Activated CD8-positive, alpha-beta T cell treated with anti-CD3 and anti-CD28 coated beads for 36 hours (primary cell): ENCODE measurements around the gene HINT1. TPM values are rescaled to one million over a fixed set of nuclear protein-coding genes. Genes with fewer than 3 reads are reported as not detected.

Experiments
- ATAC-seq: fragments of 200-7000 bp; cut with Tn5 transposase; one replicate; pipeline ENCODE4 v1.10.0; 2021; ENCODE audit warnings: mild to moderate bottlenecking, moderate library complexity
- CTCF ChIA-PET: fragments of 350-600 bp; sonication (Branson Sonifier 250); formaldehyde crosslinking; loops from one replicate; lab custom pipeline; 2021; ENCODE audit warnings: antibody characterized with exemption; lab: Charles Lee
- POLR2A ChIA-PET: fragments of 350-600 bp; sonication (Branson Sonifier 250); formaldehyde crosslinking; loops from one replicate; lab custom pipeline; 2021; ENCODE audit warnings: antibody characterized with exemption; lab: Charles Lee
- DNase-seq: peaks from one replicate; pipeline ENCODE4 v3.0.0-alpha.2; 2020
- H3K27ac Mint-ChIP-seq: one replicate; pipeline ENCODE4 v1.8.0; 2021; ENCODE audit warnings: mild to moderate bottlenecking, mixed read lengths
- H3K27me3 Mint-ChIP-seq: one replicate; pipeline ENCODE4 v1.8.0; 2021; ENCODE audit warnings: mixed read lengths
- H3K36me3 Mint-ChIP-seq: one replicate; pipeline ENCODE4 v1.8.0; 2021; ENCODE audit warnings: low read depth, mixed read lengths
- H3K4me1 Mint-ChIP-seq: one replicate; pipeline ENCODE4 v1.8.0; 2021; ENCODE audit warnings: low read depth, mixed read lengths
- H3K4me3 Mint-ChIP-seq: one replicate; pipeline ENCODE4 v1.8.0; 2021; ENCODE audit warnings: mild to moderate bottlenecking, moderate library complexity, mixed read lengths
- H3K9me3 Mint-ChIP-seq: one replicate; pipeline ENCODE4 v1.8.0; 2021; ENCODE audit warnings: mixed read lengths
- intact Hi-C: fragments of 100-400 bp; cut with micrococcal nuclease; formaldehyde crosslinking; loops from one replicate; pipeline ENCODE4 v1.10.0; 2022
- total RNA-seq, 2 experiments: library from RNA; stranded (reverse); gene quantifications; one replicate each; pipeline ENCODE4 v1.2.3, GENCODE V29; 2021
- TF ChIP-seq, protein P1 (sequence below): fragments of 200-600 bp; IDR thresholded peaks from one replicate; pipeline ENCODE4 v1.8.0; 2022; ENCODE audit warnings: antibody characterized with exemption, mild to moderate bottlenecking

The HINT1 gene
- total RNA-seq, 2 experiments from 2014 or later: 317 to 322 TPM

DNA sequence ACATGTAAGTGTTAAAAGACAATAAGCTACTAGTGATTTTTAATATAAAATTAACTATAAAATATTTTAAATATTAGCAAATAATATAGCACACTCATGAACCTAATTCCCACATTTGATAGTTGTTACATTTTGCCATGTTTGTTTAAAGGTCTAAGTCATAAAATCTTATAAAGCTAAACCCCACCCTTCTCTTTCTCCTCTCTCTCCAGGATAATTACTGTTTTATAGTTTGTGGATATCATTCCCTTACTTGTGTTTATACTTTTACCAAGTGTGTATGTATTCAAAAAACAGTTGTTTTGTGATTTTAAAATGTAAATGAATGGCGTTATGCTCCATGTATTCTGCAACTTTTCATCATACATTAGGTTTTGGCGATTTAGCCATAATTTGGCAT, 39.9 kb upstream of the HINT1 start:
- H3K27ac Mint-ChIP-seq: no peak overlapping the region
- TF ChIP-seq, protein P1, sequence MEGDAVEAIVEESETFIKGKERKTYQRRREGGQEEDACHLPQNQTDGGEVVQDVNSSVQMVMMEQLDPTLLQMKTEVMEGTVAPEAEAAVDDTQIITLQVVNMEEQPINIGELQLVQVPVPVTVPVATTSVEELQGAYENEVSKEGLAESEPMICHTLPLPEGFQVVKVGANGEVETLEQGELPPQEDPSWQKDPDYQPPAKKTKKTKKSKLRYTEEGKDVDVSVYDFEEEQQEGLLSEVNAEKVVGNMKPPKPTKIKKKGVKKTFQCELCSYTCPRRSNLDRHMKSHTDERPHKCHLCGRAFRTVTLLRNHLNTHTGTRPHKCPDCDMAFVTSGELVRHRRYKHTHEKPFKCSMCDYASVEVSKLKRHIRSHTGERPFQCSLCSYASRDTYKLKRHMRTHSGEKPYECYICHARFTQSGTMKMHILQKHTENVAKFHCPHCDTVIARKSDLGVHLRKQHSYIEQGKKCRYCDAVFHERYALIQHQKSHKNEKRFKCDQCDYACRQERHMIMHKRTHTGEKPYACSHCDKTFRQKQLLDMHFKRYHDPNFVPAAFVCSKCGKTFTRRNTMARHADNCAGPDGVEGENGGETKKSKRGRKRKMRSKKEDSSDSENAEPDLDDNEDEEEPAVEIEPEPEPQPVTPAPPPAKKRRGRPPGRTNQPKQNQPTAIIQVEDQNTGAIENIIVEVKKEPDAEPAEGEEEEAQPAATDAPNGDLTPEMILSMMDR: no peak
- intact Hi-C loops: no loop called here

DNA sequence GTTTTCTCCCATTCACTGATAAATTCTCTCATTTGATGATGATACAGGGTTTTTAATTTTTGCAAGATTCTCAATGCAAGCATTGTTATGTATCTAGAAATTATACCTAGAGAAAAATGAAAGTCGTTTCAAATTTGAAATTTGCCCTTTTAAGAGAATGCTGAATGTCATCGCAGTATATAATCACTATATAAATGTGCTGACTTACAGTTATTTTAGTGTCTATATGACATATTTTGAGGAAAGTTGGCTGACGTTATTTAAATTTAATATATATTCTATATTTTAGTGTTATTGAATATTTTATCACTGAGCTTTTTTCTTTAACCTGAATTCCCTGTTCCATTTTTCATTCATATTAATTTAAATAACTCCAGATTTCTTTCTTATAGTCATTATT, 35.5 kb upstream of the HINT1 start:
- no peaks in the 10 kb centered on the region for H3K9me3 Mint-ChIP-seq
- DNase-seq (no peak), ATAC-seq (no peak)
- no peak overlapping the region for H3K4me3 Mint-ChIP-seq
- ChIA-PET POLR2A (no interaction called here), CTCF (interaction anchor here (2.2 kb wide), 1 partner anchor 9 kb away, joined by 7 read pairs; no protein-coding TSS in a partner anchor)
- TF ChIP-seq, protein P1: no peak
- no peak overlapping the region for H3K27ac Mint-ChIP-seq
- peaks cover 11% of the 10 kb centered on the region for H3K36me3 Mint-ChIP-seq
- H3K27me3 Mint-ChIP-seq: no peaks in the 10 kb centered on the region
- peaks cover 6% of the 10 kb centered on the region for H3K4me1 Mint-ChIP-seq
- intact Hi-C loops: no loop called here

More for the DNA sequence above, 39.9 kb upstream of the HINT1 start:
- Mint-ChIP-seq H3K9me3 (no peaks in the 10 kb centered on the region), H3K36me3 (peaks cover 7% of the 10 kb centered on the region), H3K4me1 (peaks cover 33% of the 10 kb centered on the region), H3K27me3 (no peaks in the 10 kb centered on the region), H3K4me3 (no peak overlapping the region)
- no peak for ATAC-seq
- POLR2A ChIA-PET: interaction anchor here (1.1 kb wide), 1 partner anchor 9 kb away, joined by 4 read pairs; no protein-coding TSS in a partner anchor
- DNase-seq: no peak
- CTCF ChIA-PET: no interaction called here

DNA sequence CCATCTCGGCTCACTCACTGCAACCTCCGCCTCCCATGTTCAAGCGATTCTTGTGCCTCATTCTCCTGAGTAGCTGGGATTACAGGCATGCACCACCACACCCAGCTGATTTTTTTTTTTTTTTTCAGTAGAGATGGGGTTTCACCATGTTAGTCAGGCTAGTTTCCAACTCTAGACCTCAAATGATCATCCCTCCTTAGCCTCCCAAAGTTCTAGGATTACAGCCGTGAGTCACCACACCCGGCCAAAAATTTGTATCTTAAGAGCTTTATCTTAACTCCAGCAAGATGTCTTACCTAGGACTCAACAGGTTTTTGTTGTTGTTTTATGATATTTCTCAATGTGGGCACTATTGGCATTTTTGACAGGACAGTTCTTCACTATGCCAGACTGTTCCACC, 33.6 kb upstream of the HINT1 start:
- Mint-ChIP-seq H3K27me3 (no peaks in the 10 kb centered on the region), H3K4me1 (peaks cover 13% of the 10 kb centered on the region), H3K9me3 (no peaks in the 10 kb centered on the region), H3K27ac (no peak overlapping the region), H3K4me3 (no peak overlapping the region), H3K36me3 (peaks cover 13% of the 10 kb centered on the region)
- TF ChIP-seq, protein P1: no peak
- ATAC-seq: no peak
- DNase-seq: no peak
- CTCF ChIA-PET: interaction anchor here (1.4 kb wide), 1 partner anchor 9 kb away, joined by 4 read pairs; no protein-coding TSS in a partner anchor
- POLR2A ChIA-PET: interaction anchor here (0.9 kb wide), 1 partner anchor 13 kb away, joined by 4 read pairs; no protein-coding TSS in a partner anchor
- intact Hi-C loops: no loop called here

DNA sequence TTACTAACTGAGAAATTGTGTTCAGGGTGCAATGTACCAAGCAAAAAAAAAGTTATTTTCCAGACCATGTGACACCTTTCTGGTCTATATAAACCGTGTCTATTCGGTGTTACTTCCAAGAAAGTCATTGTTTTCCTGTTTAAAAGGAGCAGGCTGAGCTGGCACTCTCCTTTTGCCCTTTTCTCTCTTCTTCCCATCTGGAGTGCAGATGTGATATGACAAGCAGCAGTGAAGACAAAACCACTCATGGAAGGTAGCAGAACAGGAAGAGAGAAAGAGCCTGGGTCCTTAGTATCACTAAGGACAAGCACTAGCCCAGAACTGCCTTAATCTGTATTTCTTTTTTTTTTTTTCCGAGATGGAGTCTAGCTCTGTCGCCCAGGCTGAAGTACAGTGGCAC, 31.3 kb upstream of the HINT1 start:
- ChIA-PET POLR2A (no interaction called here), CTCF (interaction anchor here (1.1 kb wide), 1 partner anchor 21 kb away, joined by 3 read pairs; no protein-coding TSS in a partner anchor)
- no peaks in the 10 kb centered on the region for H3K27me3 Mint-ChIP-seq
- no peak overlapping the region for H3K4me3 Mint-ChIP-seq
- peaks cover 16% of the 10 kb centered on the region for H3K36me3 Mint-ChIP-seq
- H3K27ac Mint-ChIP-seq: no peak overlapping the region
- no peaks in the 10 kb centered on the region for H3K9me3 Mint-ChIP-seq
- ATAC-seq (no peak), DNase-seq (no peak)
- H3K4me1 Mint-ChIP-seq: peaks cover 15% of the 10 kb centered on the region
- TF ChIP-seq, protein P1: no peak
- intact Hi-C loops: no loop called here

DNA sequence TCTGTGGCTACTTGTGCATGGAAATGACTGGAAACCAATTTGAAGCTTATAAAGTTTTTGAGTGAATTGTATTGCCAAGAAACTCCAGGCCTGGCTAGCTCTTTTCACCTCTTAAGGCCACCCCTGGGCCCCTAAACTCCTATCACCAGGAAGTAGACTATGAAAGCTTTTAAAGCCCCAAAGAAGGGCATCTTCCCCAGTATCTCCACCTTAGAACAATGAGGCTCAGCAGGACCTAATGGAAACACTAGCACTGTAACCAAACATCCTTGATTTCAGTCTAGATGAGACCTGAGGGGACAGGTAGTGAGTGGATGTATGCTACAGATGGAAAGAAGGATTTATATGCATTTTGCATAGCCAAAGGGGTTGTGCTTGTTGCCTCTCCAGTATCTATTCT, 30.6 kb upstream of the HINT1 start:
- intact Hi-C loops: no loop called here
- ChIA-PET CTCF (interaction anchor here (1.0 to 1.1 kb wide), 2 partner anchors 20 to 259 kb away, joined by 3 read pairs; no protein-coding TSS in a partner anchor), POLR2A (interaction anchor here (0.7 kb wide), 1 partner anchor 10 kb away, joined by 3 read pairs; no protein-coding TSS in a partner anchor)

More for the DNA sequence above, 30.6 kb upstream of the HINT1 start:
- no peak for DNase-seq
- no peak overlapping the region for H3K27ac Mint-ChIP-seq
- TF ChIP-seq, protein P1: no peak
- H3K36me3 Mint-ChIP-seq: peaks cover 16% of the 10 kb centered on the region
- H3K9me3 Mint-ChIP-seq: no peaks in the 10 kb centered on the region
- peaks cover 15% of the 10 kb centered on the region for H3K4me1 Mint-ChIP-seq
- no peaks in the 10 kb centered on the region for H3K27me3 Mint-ChIP-seq
- no peak for ATAC-seq
- no peak overlapping the region for H3K4me3 Mint-ChIP-seq
